HFFc6 (cell line): ENCODE results near the gene PIK3CA. TPM values are rescaled to one million over a fixed set of nuclear protein-coding genes. Genes with fewer than 3 reads are reported as not detected.
A peak's percentile ranks its signal among the peaks of the same experiment; 100 is the strongest.

Source experiments
- DNase-seq: peaks from one replicate; pipeline ENCODE4 v3.0.0-alpha.2; 2018
- H3K27ac Mint-ChIP-seq: 2 replicates; pipeline ENCODE4 v1.8.0; 2020; ENCODE audit warnings: mild to moderate bottlenecking, mixed read lengths
- H3K27me3 Mint-ChIP-seq: 2 replicates; pipeline ENCODE4 v1.8.0; 2021; ENCODE audit warnings: mild to moderate bottlenecking, moderate library complexity, mixed read lengths; ENCODE audit not compliant: insufficient read depth
- H3K36me3 Mint-ChIP-seq: 2 replicates; pipeline ENCODE4 v1.8.0; 2021; ENCODE audit warnings: low read depth, mixed read lengths
- H3K4me1 Mint-ChIP-seq: 2 replicates; pipeline ENCODE4 v1.8.0; 2020; ENCODE audit warnings: low read depth, mixed read lengths
- H3K4me3 Mint-ChIP-seq: 2 replicates; pipeline ENCODE4 v1.8.0; 2020; ENCODE audit warnings: mild to moderate bottlenecking, moderate library complexity, mixed read lengths
- H3K9me3 Mint-ChIP-seq: 2 replicates; pipeline ENCODE4 v1.8.0; 2020; ENCODE audit warnings: mild to moderate bottlenecking, mixed read lengths
- CTCF ChIP-seq: fragments of 200-600 bp; sonication (generic); IDR thresholded peaks from 2 replicates; pipeline ENCODE4 v1.5.0; 2021; ENCODE audit warnings: antibody characterized with exemption, mild to moderate bottlenecking
- long read RNA-seq: library from polyadenylated mRNA; unstranded; transcript quantifications from one replicate; pipeline ENCODE4 v2.0.0, GENCODE V29; 2019
- total RNA-seq, 6 experiments: library from RNA; stranded (reverse); fragmentation: NEBNext Ultra II Directional; extraction: Animal tissue kit (Norgen Biotek cat#: 25700); gene quantifications; 2 replicates in 1 of 6; 3 replicates in 5 of 6; pipeline ENCODE4 v1.2.3, GENCODE V29; 2021

Gene PIK3CA
- total RNA-seq = 10 to 100 TPM; 16.1 to 21.2 (median 19.7) TPM
- long read RNA-seq, partial matches to known transcripts = 5 of 7 reads
- long read RNA-seq, other reads (novel, unspliced or antisense) = 2 of 7 reads

DNA sequence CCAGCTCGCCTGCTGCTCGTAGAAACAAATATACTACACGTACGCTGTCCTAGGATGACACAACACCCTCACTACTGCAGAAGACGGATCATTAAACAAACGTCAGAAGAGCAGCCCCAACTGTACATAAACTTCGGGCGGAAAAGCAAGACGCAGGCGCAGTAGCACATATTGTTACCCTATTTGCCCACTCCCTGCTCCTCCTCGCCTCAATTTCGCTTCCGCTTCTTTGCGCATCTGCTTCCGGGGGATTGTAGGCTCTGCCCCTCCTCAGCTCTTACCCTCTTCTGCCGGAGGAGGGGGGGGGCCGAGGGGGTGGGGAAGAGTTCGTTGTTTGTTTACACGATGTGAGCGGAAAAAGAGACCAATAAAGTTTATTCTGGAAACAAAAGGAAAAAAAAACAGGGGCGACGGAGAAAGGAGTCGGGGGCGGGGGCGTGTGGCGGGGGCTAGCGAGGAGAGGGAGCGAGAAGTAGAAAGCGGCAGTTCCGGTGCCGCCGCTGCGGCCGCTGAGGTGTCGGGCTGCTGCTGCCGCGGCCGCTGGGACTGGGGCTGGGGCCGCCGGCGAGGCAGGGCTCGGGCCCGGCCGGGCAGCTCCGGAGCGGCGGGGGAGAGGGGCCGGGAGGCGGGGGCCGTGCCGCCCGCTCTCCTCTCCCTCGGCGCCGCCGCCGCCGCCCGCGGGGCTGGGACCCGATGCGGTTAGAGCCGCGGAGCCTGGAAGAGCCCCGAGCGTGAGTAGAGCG lies at the start of gene PIK3CA:
PIK3CA (plus strand) TSS at position 485 of the 743 bp plus-strand sequence. CDS start 50,469 bp downstream, outside the sequence.
- Mint-ChIP-seq H3K4me3 (peak within 1 kb of the TSS; percentile 98), H3K9me3 (no peaks in the 10 kb centered on the region), H3K27ac (peak within 1 kb of the TSS; percentile 84), H3K4me1 (peaks cover 45% of the 10 kb centered on the region), H3K36me3 (no peaks in the 10 kb centered on the region), H3K27me3 (no peaks in the 10 kb centered on the region; the same call in 1 of the 2 replicates)
- TF ChIP-seq CTCF = no peak
- DNase-seq = peak; percentile 98

DNA sequence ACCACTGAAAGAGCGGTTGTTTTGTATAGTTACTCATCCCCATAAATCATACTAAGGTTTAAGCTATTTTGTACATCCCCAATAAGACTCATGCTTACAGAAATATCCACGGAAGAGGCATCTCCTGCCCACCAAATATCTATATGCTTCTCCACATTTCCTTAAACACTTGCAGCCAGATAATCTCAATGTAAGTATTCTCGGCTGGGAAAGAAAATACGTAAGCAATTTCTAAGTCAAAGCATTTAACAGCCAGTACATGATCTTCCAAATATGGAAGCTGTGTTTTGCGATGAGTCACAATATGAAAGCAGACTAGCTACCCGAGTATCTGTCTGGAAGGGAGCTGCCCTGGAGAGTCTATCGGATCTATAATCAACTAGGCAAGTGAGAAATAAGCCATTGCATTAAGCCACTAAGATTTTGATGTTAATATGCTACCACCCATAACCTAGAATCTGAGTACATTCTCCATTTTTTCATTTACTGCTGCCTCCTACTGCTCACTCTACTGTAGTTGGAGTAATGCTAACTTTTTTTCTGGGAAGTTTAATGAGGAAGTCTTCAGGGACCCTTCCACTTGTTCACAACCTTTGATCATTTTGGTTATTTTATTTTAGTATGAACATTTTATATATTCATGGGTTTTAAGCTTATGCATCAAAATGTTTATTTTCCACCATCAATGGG lies 49.6 kb upstream of the PIK3CA start:
- 0 out of 2 replicates have a peak, but pooled peaks cover 4% of the 10 kb centered on the region for H3K27me3 Mint-ChIP-seq
- DNase-seq = peak; percentile 60
- peak overlapping the region; percentile 60 for H3K27ac Mint-ChIP-seq
- peak; percentile 40 for TF ChIP-seq CTCF
- no peaks in the 10 kb centered on the region for H3K36me3 Mint-ChIP-seq
- H3K4me3 Mint-ChIP-seq = peak overlapping the region; percentile 82
- H3K9me3 Mint-ChIP-seq = no peaks in the 10 kb centered on the region
- H3K4me1 Mint-ChIP-seq = peaks cover 36% of the 10 kb centered on the region

DNA sequence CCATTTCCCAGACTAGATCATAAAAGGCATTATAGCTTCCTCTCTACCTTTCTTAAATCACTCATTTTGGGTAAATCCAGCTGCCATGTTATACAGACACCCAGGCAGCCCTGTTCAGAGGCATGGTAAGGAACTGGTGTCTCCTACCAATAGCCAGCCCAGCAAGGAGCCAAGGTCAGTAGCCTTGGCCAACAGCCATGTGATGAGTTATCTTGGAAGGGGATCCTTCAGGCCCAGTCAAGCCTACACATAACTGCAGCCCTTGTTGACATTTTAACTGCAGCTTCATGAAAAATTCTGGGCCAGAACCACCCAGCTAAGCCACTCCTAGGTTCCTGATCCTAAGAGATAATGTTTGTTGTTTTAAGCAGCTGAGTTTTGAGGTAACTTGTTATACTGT lies 47.5 kb upstream of the PIK3CA start:
- Mint-ChIP-seq H3K36me3 (no peaks in the 10 kb centered on the region), H3K4me1 (peaks cover 45% of the 10 kb centered on the region), H3K4me3 (no peak overlapping the region), H3K27me3 (0 out of 2 replicates have a peak, but pooled peaks cover 4% of the 10 kb centered on the region), H3K9me3 (no peaks in the 10 kb centered on the region), H3K27ac (peak overlapping the region; percentile 24; the same call in 1 of the 2 replicates)
- no peak for TF ChIP-seq CTCF
- DNase-seq = peak; percentile 25

DNA sequence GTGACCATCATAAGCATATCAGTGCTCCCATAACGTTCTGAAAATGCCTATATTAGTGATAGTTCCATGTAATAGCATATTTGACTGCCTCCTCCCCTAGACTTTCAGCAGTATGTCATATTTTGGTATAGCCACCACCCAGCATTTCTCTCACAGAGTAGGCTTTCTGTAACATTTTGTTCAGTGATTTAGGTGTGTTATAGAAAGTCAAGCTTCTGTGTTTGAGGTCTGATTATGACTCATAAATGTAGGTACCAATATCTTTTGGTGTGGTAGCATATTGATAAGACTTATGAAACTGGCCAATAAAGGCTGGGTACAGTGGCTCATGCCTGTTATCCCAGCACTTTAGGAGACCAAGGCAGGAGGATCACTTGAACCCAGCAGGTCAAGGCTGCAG lies 42.3 kb upstream of the PIK3CA start:
- no peak for DNase-seq
- H3K27ac Mint-ChIP-seq = no peak overlapping the region
- peaks cover 48% of the 10 kb centered on the region for H3K4me1 Mint-ChIP-seq
- H3K4me3 Mint-ChIP-seq = no peak overlapping the region
- no peak for TF ChIP-seq CTCF
- H3K36me3 Mint-ChIP-seq = peaks cover 7% of the 10 kb centered on the region; the same call in 1 of the 2 replicates
- H3K27me3 Mint-ChIP-seq = no peaks in the 10 kb centered on the region
- peaks cover 12% of the 10 kb centered on the region for H3K9me3 Mint-ChIP-seq

DNA sequence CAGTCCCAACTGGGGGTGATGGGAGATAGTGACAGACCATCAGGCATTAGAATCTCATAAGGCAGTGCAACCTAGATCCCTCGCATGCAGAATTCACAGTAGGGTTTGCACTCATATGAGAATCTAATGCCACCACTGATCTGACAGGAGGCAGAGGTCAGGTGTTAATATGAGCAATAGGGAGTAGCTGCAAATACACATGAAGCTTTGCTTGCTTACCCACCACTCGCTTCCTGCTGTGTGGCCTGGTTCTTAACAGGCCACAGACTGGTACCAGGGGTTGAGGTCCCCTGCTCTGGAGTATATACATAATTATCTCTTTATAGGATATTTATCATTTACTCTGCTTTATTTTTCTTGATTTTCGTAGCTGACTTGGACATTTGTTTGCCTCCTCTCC lies 40.5 kb upstream of the PIK3CA start:
- Mint-ChIP-seq H3K4me1 (peaks cover 53% of the 10 kb centered on the region), H3K4me3 (no peak overlapping the region; the same call in 1 of the 2 replicates), H3K27me3 (no peaks in the 10 kb centered on the region), H3K36me3 (peaks cover 7% of the 10 kb centered on the region; the same call in 1 of the 2 replicates), H3K9me3 (peaks cover 12% of the 10 kb centered on the region), H3K27ac (no peak overlapping the region)
- TF ChIP-seq CTCF = no peak
- no peak for DNase-seq
